ENCODE results near the gene CTDP1. TPM values are rescaled to one million over a fixed set of nuclear protein-coding genes. Genes with fewer than 3 reads are reported as not detected.

Gene CTDP1
- total RNA-seq, 2 experiments from 2014 or later = 11.9 to 15.4 TPM

DNA sequence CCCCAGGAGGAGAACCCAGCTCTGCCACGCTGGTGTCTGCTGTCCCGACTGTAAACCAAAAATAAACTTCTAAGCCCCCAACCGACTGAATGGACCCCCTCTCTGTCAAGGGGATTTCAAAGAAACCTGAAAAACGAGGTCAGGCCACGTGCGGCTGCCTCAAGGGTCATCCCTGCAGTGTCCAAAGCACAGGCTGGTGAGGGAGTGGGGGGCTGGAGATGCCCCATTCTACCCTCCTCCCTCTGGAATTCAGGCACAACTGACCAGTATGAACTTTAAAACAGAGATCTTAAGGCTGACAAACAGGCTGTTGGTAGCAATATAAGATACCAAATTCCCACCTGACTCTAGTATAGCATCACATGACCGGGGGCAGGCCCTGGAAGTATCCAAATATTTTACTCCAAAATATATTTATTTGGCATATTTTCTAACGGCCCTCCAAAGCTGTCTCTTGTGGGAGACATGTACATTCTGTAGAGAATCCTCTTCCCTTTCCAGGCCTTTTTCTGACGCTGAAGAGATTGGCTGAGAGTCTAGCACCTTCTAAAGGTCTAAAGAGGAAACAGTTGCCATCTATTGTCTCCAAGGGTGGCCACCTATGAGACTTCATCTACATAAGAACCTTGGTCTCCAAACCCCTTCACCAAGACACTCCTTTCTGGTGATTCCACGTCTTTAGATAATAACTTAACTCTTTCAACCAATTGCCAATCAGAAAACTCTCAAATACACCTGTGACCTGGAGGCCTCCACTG, 40.4 kb upstream of the CTDP1 start:
- H3K27ac ChIP-seq (ENCODE audit: low read depth, low read length, poor library complexity, severe bottlenecking) = no peak overlapping the region
- no peaks in the 10 kb centered on the region for H3K79me2 ChIP-seq (ENCODE audit: insufficient read depth, low read depth, low read length)
- no peaks in the 10 kb centered on the region for H4K20me1 ChIP-seq (ENCODE audit: insufficient read depth, low read length)
- ChIA-PET POLR2A (no interaction called here), CTCF (ENCODE audit: unreplicated experiment) (no interaction called here)
- TF ChIP-seq, protein P1, sequence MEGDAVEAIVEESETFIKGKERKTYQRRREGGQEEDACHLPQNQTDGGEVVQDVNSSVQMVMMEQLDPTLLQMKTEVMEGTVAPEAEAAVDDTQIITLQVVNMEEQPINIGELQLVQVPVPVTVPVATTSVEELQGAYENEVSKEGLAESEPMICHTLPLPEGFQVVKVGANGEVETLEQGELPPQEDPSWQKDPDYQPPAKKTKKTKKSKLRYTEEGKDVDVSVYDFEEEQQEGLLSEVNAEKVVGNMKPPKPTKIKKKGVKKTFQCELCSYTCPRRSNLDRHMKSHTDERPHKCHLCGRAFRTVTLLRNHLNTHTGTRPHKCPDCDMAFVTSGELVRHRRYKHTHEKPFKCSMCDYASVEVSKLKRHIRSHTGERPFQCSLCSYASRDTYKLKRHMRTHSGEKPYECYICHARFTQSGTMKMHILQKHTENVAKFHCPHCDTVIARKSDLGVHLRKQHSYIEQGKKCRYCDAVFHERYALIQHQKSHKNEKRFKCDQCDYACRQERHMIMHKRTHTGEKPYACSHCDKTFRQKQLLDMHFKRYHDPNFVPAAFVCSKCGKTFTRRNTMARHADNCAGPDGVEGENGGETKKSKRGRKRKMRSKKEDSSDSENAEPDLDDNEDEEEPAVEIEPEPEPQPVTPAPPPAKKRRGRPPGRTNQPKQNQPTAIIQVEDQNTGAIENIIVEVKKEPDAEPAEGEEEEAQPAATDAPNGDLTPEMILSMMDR (conservative IDR thresholded peaks at IDR 0.05; ENCODE audit: low read length) = no peak
- no peak for TF ChIP-seq EZH2phosphoT487 (IDR thresholded peaks at IDR 0.05; ENCODE audit: borderline replicate concordance, low read depth, low read length)
- peaks cover 11% of the 10 kb centered on the region for H3K4me1 ChIP-seq (ENCODE audit: insufficient read depth, low read length, poor library complexity, severe bottlenecking)
- no peaks in the 10 kb centered on the region for H3K36me3 ChIP-seq (ENCODE audit: insufficient read depth, low read length)
- no peak overlapping the region for H3K4me3 ChIP-seq (ENCODE audit: low read depth, low read length, poor library complexity, severe bottlenecking)
- no peak overlapping the region for H2AFZ ChIP-seq (ENCODE audit: low read length)
- no peak overlapping the region for H3K4me2 ChIP-seq (ENCODE audit: low read length)
- H3K9me3 ChIP-seq (ENCODE audit: low read length) = no peaks in the 10 kb centered on the region
- no peak for DNase-seq (ENCODE audit: low spot score)
- intact Hi-C loops (cut with micrococcal nuclease; ENCODE audit: unreplicated experiment) = no loop called here
- BruUV-seq (replicated peaks) = no TSS peak
- no peaks in the 10 kb centered on the region for H3K9me2 ChIP-seq (ENCODE audit: insufficient read depth, low read length)

DNA sequence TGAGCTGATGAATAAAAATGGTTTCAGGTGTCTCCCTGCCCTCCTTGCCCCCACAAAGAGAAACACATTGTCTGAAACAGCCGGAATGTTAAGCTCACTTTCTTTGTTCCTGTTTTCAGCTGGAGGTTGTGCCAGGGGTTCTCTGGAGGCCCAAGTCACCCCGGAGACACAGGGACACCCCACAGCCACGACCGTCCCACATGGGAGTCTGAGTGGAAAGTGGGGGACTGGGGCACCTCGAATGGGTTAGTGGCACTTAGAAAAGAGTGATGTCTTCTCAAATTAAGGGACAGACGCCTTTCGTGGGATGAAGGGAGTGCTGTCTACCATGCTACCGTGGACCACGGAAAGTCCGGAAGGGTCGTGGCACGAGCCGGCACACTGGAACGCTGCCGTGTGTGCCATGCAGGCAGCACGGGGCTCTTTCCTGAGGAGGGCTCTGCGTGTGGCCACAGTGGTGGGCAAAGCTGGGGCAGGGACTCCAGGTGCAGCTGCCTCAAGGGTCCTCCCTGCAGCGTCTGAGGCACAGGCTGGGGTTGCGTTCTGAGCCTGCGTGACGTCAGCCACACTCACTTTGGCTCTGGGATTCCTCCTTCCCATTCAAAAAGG, 39.4 kb upstream of the CTDP1 start:
- Histone ChIP-seq H3K4me1 (ENCODE audit: insufficient read depth, low read length, poor library complexity, severe bottlenecking) (peaks cover 19% of the 10 kb centered on the region), H3K4me2 (ENCODE audit: low read length) (no peak overlapping the region), H4K20me1 (ENCODE audit: insufficient read depth, low read length) (no peaks in the 10 kb centered on the region), H3K36me3 (ENCODE audit: insufficient read depth, low read length) (no peaks in the 10 kb centered on the region), H3K9me3 (ENCODE audit: low read length) (no peaks in the 10 kb centered on the region), H2AFZ (ENCODE audit: low read length) (no peak overlapping the region), H3K9me2 (ENCODE audit: insufficient read depth, low read length) (no peaks in the 10 kb centered on the region), H3K79me2 (ENCODE audit: insufficient read depth, low read depth, low read length) (no peaks in the 10 kb centered on the region), H3K4me3 (ENCODE audit: low read depth, low read length, poor library complexity, severe bottlenecking) (no peak overlapping the region), H3K27ac (ENCODE audit: low read depth, low read length, poor library complexity, severe bottlenecking) (no peak overlapping the region)
- no TSS peak for BruUV-seq (replicated peaks)
- ChIA-PET POLR2A (no interaction called here), CTCF (ENCODE audit: unreplicated experiment) (no interaction called here)
- intact Hi-C loops (cut with micrococcal nuclease; ENCODE audit: unreplicated experiment) = no loop called here
- DNase-seq (ENCODE audit: low spot score) = no peak
- no peak for TF ChIP-seq EZH2phosphoT487 (IDR thresholded peaks at IDR 0.05; ENCODE audit: borderline replicate concordance, low read depth, low read length)
- TF ChIP-seq, protein P1 (conservative IDR thresholded peaks at IDR 0.05; ENCODE audit: low read length) = no peak

DNA sequence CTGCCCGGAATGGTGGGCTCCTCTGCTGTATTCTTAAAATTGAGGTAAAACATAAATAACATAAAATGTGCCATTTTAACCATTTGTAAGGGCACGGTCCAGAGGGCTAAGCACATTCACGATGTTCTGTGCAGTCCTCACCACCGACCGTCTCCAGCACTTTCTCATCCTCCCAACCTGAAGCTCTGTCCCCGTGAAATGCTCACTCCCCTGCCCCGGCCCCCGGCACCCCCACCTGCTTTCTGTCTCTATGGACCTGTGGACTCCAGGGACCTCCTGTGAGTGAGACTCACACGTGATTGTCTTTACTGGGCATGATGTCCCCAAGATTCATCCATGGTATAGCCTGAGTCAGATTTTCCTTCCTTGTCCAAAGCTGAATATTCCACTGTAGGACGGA, 38.7 kb upstream of the CTDP1 start:
- no peak for DNase-seq (ENCODE audit: low spot score)
- BruUV-seq (replicated peaks) = no TSS peak
- Histone ChIP-seq H3K79me2 (ENCODE audit: insufficient read depth, low read depth, low read length) (no peaks in the 10 kb centered on the region), H3K4me1 (ENCODE audit: insufficient read depth, low read length, poor library complexity, severe bottlenecking) (peaks cover 19% of the 10 kb centered on the region), H4K20me1 (ENCODE audit: insufficient read depth, low read length) (no peaks in the 10 kb centered on the region), H3K36me3 (ENCODE audit: insufficient read depth, low read length) (no peaks in the 10 kb centered on the region), H3K9me3 (ENCODE audit: low read length) (no peaks in the 10 kb centered on the region), H3K4me3 (ENCODE audit: low read depth, low read length, poor library complexity, severe bottlenecking) (no peak overlapping the region), H3K9me2 (ENCODE audit: insufficient read depth, low read length) (no peaks in the 10 kb centered on the region), H3K4me2 (ENCODE audit: low read length) (no peak overlapping the region), H3K27ac (ENCODE audit: low read depth, low read length, poor library complexity, severe bottlenecking) (no peak overlapping the region), H2AFZ (ENCODE audit: low read length) (no peak overlapping the region)
- intact Hi-C loops (cut with micrococcal nuclease; ENCODE audit: unreplicated experiment) = no loop called here
- TF ChIP-seq EZH2phosphoT487 (IDR thresholded peaks at IDR 0.05; ENCODE audit: borderline replicate concordance, low read depth, low read length) = no peak
- TF ChIP-seq, protein P1 (conservative IDR thresholded peaks at IDR 0.05; ENCODE audit: low read length) = no peak
- ChIA-PET CTCF (ENCODE audit: unreplicated experiment) (no interaction called here), POLR2A (no interaction called here)
